Keratinocyte (primary cell): ENCODE data around the gene ASCL4. TPM values are rescaled to one million over a fixed set of nuclear protein-coding genes. Genes with fewer than 3 reads are reported as not detected.

Experiments
- DNase-seq: peaks from one replicate; pipeline ENCODE4 v3.0.0-alpha.2; 2011; ENCODE audit warnings: low read depth, missing footprints, low spot score
- FAIRE-seq: peaks from 2 replicates; lab custom pipeline; 2011; peaks lifted over from hg19 to GRCh38; lab: Jason Lieb, UNC
- H2AFZ ChIP-seq: 2 replicates; pipeline ENCODE4 v1.6.0; 2012; ENCODE audit warnings: low read length, control low read depth, inconsistent platforms; ENCODE audit not compliant: control insufficient read depth
- H3K27ac ChIP-seq: 2 replicates; pipeline ENCODE4 v1.5.1; 2011; ENCODE audit warnings: low read length; ENCODE audit not compliant: control insufficient read depth, insufficient read depth
- H3K27me3 ChIP-seq: 3 replicates; pipeline ENCODE4 v1.6.0; 2011; ENCODE audit warnings: low read length; ENCODE audit not compliant: control insufficient read depth, insufficient read depth; ENCODE audit errors: extremely low read depth
- H3K36me3 ChIP-seq, 2 experiments: 2 replicates in 1 of 2; 3 replicates in 1 of 2; pipeline ENCODE4 v1.5.1; 2011; ENCODE audit warnings: low read length in 2 of 2, mild to moderate bottlenecking in 1 of 2; ENCODE audit not compliant: control insufficient read depth in 2 of 2, insufficient read depth in 2 of 2; ENCODE audit errors: extremely low read depth in 1 of 2
- H3K4me1 ChIP-seq: 3 replicates; pipeline ENCODE4 v1.5.1; 2011; ENCODE audit warnings: low read length; ENCODE audit not compliant: control insufficient read depth, insufficient read depth; ENCODE audit errors: extremely low read depth
- H3K4me2 ChIP-seq: 3 replicates; pipeline ENCODE4 v1.6.0; 2011; ENCODE audit warnings: low read depth, low read length; ENCODE audit not compliant: control insufficient read depth, insufficient read depth; ENCODE audit errors: extremely low read depth
- H3K4me3 ChIP-seq, 3 experiments: fragments of 200-600 bp in 1 of 3; sonication (generic) in 1 of 3; 2 replicates in 2 of 3; 3 replicates in 1 of 3; pipeline ENCODE4 v1.5.1; 2011 to 2016; ENCODE audit warnings: low read length in 3 of 3, mild to moderate bottlenecking in 3 of 3, control low read depth in 2 of 3, inconsistent platforms in 1 of 3, low read depth in 1 of 3, mixed read lengths in 1 of 3, mixed run types in 1 of 3, moderate library complexity in 1 of 3; ENCODE audit not compliant: control insufficient read depth in 2 of 3, insufficient read depth in 2 of 3; ENCODE audit errors: extremely low read depth in 1 of 3
- H3K79me2 ChIP-seq: 2 replicates; pipeline ENCODE4 v1.6.0; 2012; ENCODE audit warnings: low read length; ENCODE audit not compliant: control insufficient read depth, insufficient read depth
- H3K9ac ChIP-seq: 3 replicates; pipeline ENCODE4 v1.6.0; 2011; ENCODE audit warnings: low read length; ENCODE audit not compliant: control insufficient read depth, insufficient read depth; ENCODE audit errors: extremely low read depth
- H3K9me1 ChIP-seq: 3 replicates; pipeline ENCODE4 v1.6.0; 2011; ENCODE audit warnings: low read length; ENCODE audit not compliant: control insufficient read depth, insufficient read depth; ENCODE audit errors: extremely low read depth
- H3K9me3 ChIP-seq: 2 replicates; pipeline ENCODE4 v1.5.1; 2012; ENCODE audit warnings: low read depth, low read length; ENCODE audit not compliant: control insufficient read depth
- H4K20me1 ChIP-seq: 3 replicates; pipeline ENCODE4 v1.6.0; 2011; ENCODE audit warnings: low read length; ENCODE audit not compliant: control insufficient read depth, insufficient read depth; ENCODE audit errors: extremely low read depth
- CTCF ChIP-seq, 3 experiments: IDR thresholded peaks in 1 of 3; conservative IDR thresholded peaks in 1 of 3; optimal IDR thresholded peaks in 1 of 3; 2 replicates in 2 of 3; 3 replicates in 1 of 3; pipeline versions ENCODE3 to v1.5.1; 2011; ENCODE audit warnings: low read length in 3 of 3, mild to moderate bottlenecking in 3 of 3, moderate library complexity in 2 of 3, control low read depth in 1 of 3, inconsistent platforms in 1 of 3; ENCODE audit not compliant: insufficient read depth in 2 of 3; ENCODE audit errors: extremely low read depth in 1 of 3
- EZH2 ChIP-seq: IDR thresholded peaks from one replicate; pipeline ENCODE4 v1.6.1; 2012; ENCODE audit warnings: inconsistent platforms, mild to moderate bottlenecking, low read length, moderate library complexity
- dilution Hi-C: fragments of 300-500 bp; cut with MboI; formaldehyde crosslinking; loops from one replicate; pipeline ENCODE4 v1.7.0; 2020; ENCODE audit warnings: low sequenced_read_pairs; ENCODE audit not compliant: extremely low pct_ligation_motif_present
- polyA plus RNA-seq, 5 experiments: library from polyadenylated mRNA; depleted of rRNA in 3 of 5; stranded (reverse) in 3 of 5; stranded (forward) in 1 of 5; unstranded in 1 of 5; fragments of >200 nt; gene quantifications; 1 replicate in 1 of 5; 2 replicates in 3 of 5; 3 replicates in 1 of 5; pipeline versions ENCODE4 v1.2.1 to v1.2.3, GENCODE V29; 2011 to 2012; ENCODE audit warnings: missing spikeins in 2 of 5, low read depth in 1 of 5, low replicate concordance in 1 of 5

The ASCL4 gene
- polyA plus RNA-seq, 1 donor (not counting 4 experiments of a cell fraction or from before 2014, with no cell fraction given): not detected

DNA sequence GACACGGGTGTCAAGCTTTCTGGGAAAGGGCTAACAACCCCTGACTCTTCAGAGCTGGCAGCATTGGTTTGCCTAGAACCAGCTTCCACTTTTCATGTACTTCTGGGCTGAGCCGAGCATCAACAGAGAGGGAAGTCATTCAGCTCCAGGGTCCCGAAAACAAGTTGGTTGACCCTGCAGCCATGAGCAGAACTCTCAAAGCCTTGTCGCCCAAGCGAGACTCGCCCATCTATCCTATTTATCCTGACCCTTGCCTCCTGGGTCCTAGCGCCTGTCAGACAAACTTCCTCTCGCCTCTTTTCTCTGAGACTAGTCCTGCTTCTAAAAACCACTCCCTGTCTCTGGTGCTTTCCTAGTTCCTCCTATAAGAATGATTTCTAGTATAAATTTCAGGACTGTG is 47.9 kb downstream of the ASCL4 start:
- TF ChIP-seq EZH2 (no peak), CTCF (optimal IDR thresholded peaks at IDR 0.05 in 1 of 3, IDR thresholded peaks at IDR 0.05 in 1 of 3, conservative IDR thresholded peaks at IDR 0.05 in 1 of 3; ENCODE audit: extremely low read depth in 1 of 3, insufficient read depth in 2 of 3, low read length in 3 of 3) (no peak)
- no peaks in the 10 kb centered on the region for H3K79me2 ChIP-seq
- no peak overlapping the region for H3K9ac ChIP-seq
- no peaks in the 10 kb centered on the region for H3K4me1 ChIP-seq
- no peaks in the 10 kb centered on the region for H3K9me1 ChIP-seq
- H3K27ac ChIP-seq: no peak overlapping the region
- H4K20me1 ChIP-seq: no peaks in the 10 kb centered on the region
- DNase-seq (no peak), FAIRE-seq (no peak)
- H3K9me3 ChIP-seq: peaks cover 2% of the 10 kb centered on the region
- no peaks in the 10 kb centered on the region for H3K36me3 ChIP-seq
- H2AFZ ChIP-seq: no peak overlapping the region
- dilution Hi-C loops: no loop called here
- H3K4me3 ChIP-seq: no peak overlapping the region
- H3K27me3 ChIP-seq: no peaks in the 10 kb centered on the region
- H3K4me2 ChIP-seq: no peak overlapping the region

Other genes with a start within 250 kb of the ASCL4 start
- gene PWP1, start 88.9 kb upstream of the ASCL4 start, polyA plus RNA-seq: 82.0 to 221 TPM (median 137 TPM) in 3 replicates
- 26.5 to 27.5 TPM (median 27.2 TPM) in 3 replicates for gene PRDM4, start 13.6 kb upstream of the ASCL4 start, polyA plus RNA-seq